Measurements from ENCODE around the gene TMEM182. TPM values are rescaled to one million over a fixed set of nuclear protein-coding genes. Genes with fewer than 3 reads are reported as not detected.

The TMEM182 gene, protein sequence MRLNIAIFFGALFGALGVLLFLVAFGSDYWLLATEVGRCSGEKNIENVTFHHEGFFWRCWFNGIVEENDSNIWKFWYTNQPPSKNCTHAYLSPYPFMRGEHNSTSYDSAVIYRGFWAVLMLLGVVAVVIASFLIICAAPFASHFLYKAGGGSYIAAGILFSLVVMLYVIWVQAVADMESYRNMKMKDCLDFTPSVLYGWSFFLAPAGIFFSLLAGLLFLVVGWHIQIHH
- 2.6 to 5.4 TPM (median 4.4 TPM) in 5 replicates for total RNA-seq (2022; extraction: Qiagen RNA extraction)

DNA sequence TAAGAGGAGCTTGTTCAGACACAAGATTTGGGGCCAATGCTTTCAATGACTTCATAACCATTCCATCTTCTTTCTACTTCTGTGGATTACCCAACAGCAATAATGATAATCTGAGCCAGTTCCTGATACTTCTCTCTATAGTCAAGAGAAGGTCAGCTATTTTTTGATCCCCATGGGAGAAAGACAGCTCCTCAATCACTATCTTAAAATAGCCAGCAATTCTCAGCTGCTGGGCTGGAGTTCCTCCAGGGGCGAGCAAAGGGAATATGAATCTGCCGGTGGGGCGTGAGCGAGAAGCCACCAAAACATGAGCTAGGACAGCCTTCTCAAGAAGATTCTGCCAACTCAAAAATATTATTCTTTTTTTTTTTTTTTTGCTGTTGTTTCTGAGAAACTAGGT lies at the start of gene TMEM182:
Gene TMEM182 (plus strand): TSS at position 269 of the 400 bp plus-strand sequence. CDS start 187 bp downstream, outside the sequence.

Other genes starting within 250 kb of the TMEM182 start
- gene SLC9A2, start 142.5 kb upstream of the TMEM182 start, total RNA-seq (2022; extraction: Qiagen RNA extraction): 2.8 to 3.8 TPM (median 3.0 TPM) in 5 replicates

All from A549 treated with Hydrocortisone at 1 μM for 4 hours (cell line).